Endothelial cell of umbilical vein (primary cell): Measurements from ENCODE around the gene RFFL. TPM values are rescaled to one million over a fixed set of nuclear protein-coding genes. Genes with fewer than 3 reads are reported as not detected.

Experiments used
- BruUV-seq: library from RNA; stranded (reverse); fragments of 400-500 nt; replicated peaks from 2 replicates; lab custom pipeline; 2021; lab: Mats Ljungman, UMichigan
- CTCF ChIA-PET: fragments of 300-600, 350-600 bp; sonication (Branson Sonifier 250); formaldehyde crosslinking; loops from one replicate; lab custom pipeline; 2021; ENCODE audit warnings: antibody characterized with exemption, inconsistent platforms; lab: Charles Lee
- POLR2A ChIA-PET: fragments of 300-600, 350-600 bp; sonication (Branson Sonifier 250); formaldehyde crosslinking; loops from one replicate; lab custom pipeline; 2021; ENCODE audit warnings: antibody characterized with exemption, inconsistent platforms; lab: Charles Lee
- DNase-seq: peaks from one replicate; pipeline ENCODE4 v3.0.0-alpha.2; 2011; ENCODE audit warnings: low read depth, low spot score
- FAIRE-seq: peaks from 2 replicates; lab custom pipeline; 2011; peaks lifted over from hg19 to GRCh38; lab: Jason Lieb, UNC
- H2AFZ ChIP-seq: 2 replicates; pipeline ENCODE4 v1.6.0; 2012; ENCODE audit warnings: low read depth, low read length, control low read depth, inconsistent platforms
- H3K27ac ChIP-seq: 2 replicates; pipeline ENCODE4 v1.5.1; 2011; ENCODE audit warnings: low read depth, mild to moderate bottlenecking, control low read depth, low read length, moderate library complexity; ENCODE audit not compliant: insufficient read depth
- H3K27me3 ChIP-seq, 2 experiments: 2 replicates each; pipeline versions ENCODE4 v1.6.0 to v1.6.1; 2011; ENCODE audit warnings: low read length in 2 of 2, mixed read lengths in 1 of 2; ENCODE audit not compliant: control insufficient read depth in 2 of 2, insufficient read depth in 2 of 2
- H3K36me3 ChIP-seq, 2 experiments: 2 replicates in 1 of 2; 3 replicates in 1 of 2; pipeline ENCODE4 v1.5.1; 2011; ENCODE audit warnings: low read length in 2 of 2, mild to moderate bottlenecking in 1 of 2, moderate library complexity in 1 of 2; ENCODE audit not compliant: control insufficient read depth in 2 of 2, insufficient read depth in 2 of 2; ENCODE audit errors: extremely low read depth in 1 of 2
- H3K4me1 ChIP-seq: 3 replicates; pipeline ENCODE4 v1.5.1; 2011; ENCODE audit warnings: mild to moderate bottlenecking, low read length; ENCODE audit not compliant: control insufficient read depth, insufficient read depth; ENCODE audit errors: extremely low read depth
- H3K4me2 ChIP-seq: 2 replicates; pipeline ENCODE4 v1.6.1; 2011; ENCODE audit warnings: low read length, control low read depth, mixed read lengths; ENCODE audit not compliant: insufficient read depth
- H3K4me3 ChIP-seq, 3 experiments: fragments of 200-600 bp in 1 of 3; sonication (generic), shearing (Covaris generic) in 1 of 3; replicated peaks in 1 of 3; 2 replicates each; pipeline ENCODE4 v1.5.1; 2011 to 2016; ENCODE audit warnings: control low read depth in 3 of 3, low read length in 3 of 3, mild to moderate bottlenecking in 2 of 3, inconsistent platforms in 1 of 3, low read depth in 1 of 3, moderate library complexity in 1 of 3; ENCODE audit not compliant: insufficient read depth in 1 of 3
- H3K79me2 ChIP-seq: 2 replicates; pipeline ENCODE4 v1.6.0; 2012; ENCODE audit warnings: low read length, inconsistent platforms; ENCODE audit not compliant: control insufficient read depth, insufficient read depth
- H3K9ac ChIP-seq: replicated peaks from 2 replicates; pipeline ENCODE3; 2011; ENCODE audit warnings: low read length, control low read depth; ENCODE audit not compliant: insufficient read depth; ENCODE audit errors: extremely low read depth
- H3K9me1 ChIP-seq: replicated peaks from 3 replicates; pipeline ENCODE4 v1.6.0; 2011; ENCODE audit warnings: mild to moderate bottlenecking, low read length; ENCODE audit not compliant: control insufficient read depth, insufficient read depth; ENCODE audit errors: extremely low read depth
- H3K9me3 ChIP-seq: replicated peaks from 2 replicates; pipeline ENCODE4 v1.5.1; 2012; ENCODE audit warnings: low read length, inconsistent platforms; ENCODE audit not compliant: control insufficient read depth, insufficient read depth
- H4K20me1 ChIP-seq: replicated peaks from 2 replicates; pipeline ENCODE3; 2011; ENCODE audit warnings: mild to moderate bottlenecking, low read length; ENCODE audit not compliant: control insufficient read depth, insufficient read depth; ENCODE audit errors: extremely low read depth
- CTCF ChIP-seq, 2 donors: IDR thresholded peaks; 1 replicate in 1 of 2; 2 replicates in 1 of 2; pipeline ENCODE4 v1.5.1; 2011; ENCODE audit warnings: low read length in 2 of 2, mild to moderate bottlenecking in 2 of 2, moderate library complexity in 2 of 2, control low read depth in 1 of 2, inconsistent platforms in 1 of 2, low read depth in 1 of 2; ENCODE audit not compliant: insufficient read depth in 1 of 2; ENCODE audit errors: extremely low read depth in 1 of 2
- EZH2 ChIP-seq: IDR thresholded peaks from 2 replicates; pipeline ENCODE4 v1.6.1; 2012; ENCODE audit warnings: borderline replicate concordance, low read depth, mild to moderate bottlenecking, moderate library complexity, low read length, inconsistent platforms; ENCODE audit not compliant: severe bottlenecking
- FOS ChIP-seq: IDR thresholded peaks from 2 replicates; pipeline ENCODE4 v1.6.1; 2011; ENCODE audit warnings: mild to moderate bottlenecking, low read length, moderate library complexity, borderline replicate concordance; ENCODE audit not compliant: insufficient read depth
- GATA2 ChIP-seq: IDR thresholded peaks from 2 replicates; pipeline ENCODE4 v1.7.0; 2011; ENCODE audit warnings: low read depth, mild to moderate bottlenecking, moderate library complexity, mixed read lengths, low read length; ENCODE audit not compliant: insufficient read length, insufficient read depth
- JUN ChIP-seq: IDR thresholded peaks from 2 replicates; pipeline ENCODE4 v1.6.1; 2011; ENCODE audit warnings: borderline replicate concordance, low read depth; ENCODE audit not compliant: insufficient read length, insufficient read depth
- MAX ChIP-seq: IDR thresholded peaks from 2 replicates; pipeline ENCODE4 v1.6.1; 2011; ENCODE audit not compliant: insufficient read depth, insufficient read length
- MYC ChIP-seq: IDR thresholded peaks from one replicate; pipeline ENCODE4 v1.6.1; 2011; ENCODE audit warnings: mild to moderate bottlenecking, low read depth, low read length
- POLR2A ChIP-seq: IDR thresholded peaks from 2 replicates; pipeline ENCODE4 v1.6.1; 2012; ENCODE audit warnings: low read depth, mild to moderate bottlenecking, control low read depth, low read length
- POLR2AphosphoS5 ChIP-seq: IDR thresholded peaks from 2 replicates; pipeline ENCODE4 v1.6.1; 2012; ENCODE audit warnings: low read depth, mild to moderate bottlenecking, control low read depth, low read length, moderate library complexity; ENCODE audit not compliant: insufficient read depth
- dilution Hi-C: fragments of 300-500 bp; cut with MboI; formaldehyde crosslinking; loops from one replicate; pipeline ENCODE4 v1.15.0; 2019; ENCODE audit warnings: low sequenced_read_pairs; ENCODE audit not compliant: extremely low pct_ligation_motif_present
- intact Hi-C: fragments of 100-400 bp; cut with micrococcal nuclease; formaldehyde crosslinking; loops from one replicate; pipeline ENCODE4 v1.10.0; 2022
- polyA plus RNA-seq, 4 experiments: library from polyadenylated mRNA; depleted of rRNA in 3 of 4; stranded (reverse) in 3 of 4; unstranded in 1 of 4; fragments of >200 nt; gene quantifications; 2 replicates each; pipeline versions ENCODE4 v1.2.1 to v1.2.3, GENCODE V29; 2011 to 2012; ENCODE audit warnings: missing spikeins in 1 of 4
- total RNA-seq: library from RNA; stranded (reverse); gene quantifications from 2 replicates; pipeline ENCODE4 v1.2.3, GENCODE V29; 2021

Gene RFFL
- total and polyA plus RNA-seq, 2 donors (not counting 3 experiments of a cell fraction or from before 2014, with no cell fraction given): 7.0 to 14.1 TPM

GRCh38 chr17:34961093-34961911 lies 102.2 kb downstream of the RFFL start, which contains the start of the genes CCT6B and ZNF830:
CCT6B (minus strand) TSS chr17:34961460; CDS start chr17:34961393, 67 bp downstream.
ZNF830 (plus strand) TSS chr17:34961540; CDS start chr17:34961567, 27 bp downstream.
- H3K4me1 ChIP-seq: peaks cover 18% of the 10 kb centered on the region
- H3K36me3 ChIP-seq: no peaks in the 10 kb centered on the region
- H3K79me2 ChIP-seq: peaks cover 23% of the 10 kb centered on the region
- H3K4me2 ChIP-seq: peak within 1 kb of the TSS; percentile 91
- peak within 1 kb of the TSS; percentile 91 for H3K9ac ChIP-seq
- DNase-seq: peak; percentile 96
- H3K4me3 ChIP-seq: peak within 1 kb of the TSS; percentile 29 to 84 (median 80)
- no peaks in the 10 kb centered on the region for H3K9me1 ChIP-seq
- TSS peak; percentile 67 for BruUV-seq
- POLR2A ChIA-PET: interaction anchor here (0.6 to 1.3 kb wide), 2 partner anchors 10 to 19 kb away, joined by 3 read pairs; partner anchors contain the start of gene LIG3
- peak within 1 kb of the TSS; percentile 83 for H2AFZ ChIP-seq
- H3K27me3 ChIP-seq: peaks cover under 1 to 1% of the 10 kb centered on the region in 2 experiments
- no peaks in the 10 kb centered on the region for H3K9me3 ChIP-seq
- no peaks in the 10 kb centered on the region for H4K20me1 ChIP-seq
- peak within 1 kb of the TSS; percentile 76 for H3K27ac ChIP-seq
- dilution Hi-C loops: no loop called here
- intact Hi-C loops: loop anchor here (1.0 to 10.0 kb wide), 4 partner anchors 19 to 848 kb away; partner anchors contain the start of genes LIG3, SLFN5 and TAF15
- FAIRE-seq: peak; percentile 98
- TF ChIP-seq MYC (peak; percentile 62), FOS (no peak), POLR2AphosphoS5 (peak; percentile 73), CTCF (IDR thresholded peaks at IDR 0.05; ENCODE audit: extremely low read depth in 1 of 2, insufficient read depth in 1 of 2, low read depth in 1 of 2, low read length in 2 of 2) (no peak), JUN (no peak), MAX (no peak), EZH2 (no peak), GATA2 (no peak), POLR2A (peak; percentile 74)
- CTCF ChIA-PET: interaction anchor here (0.6 to 1.8 kb wide), 2 partner anchors 18 to 20 kb away, joined by 4 to 7 read pairs; partner anchors contain the start of gene LIG3
